Measurements from ENCODE around the gene CDKAL1. TPM values are rescaled to one million over a fixed set of nuclear protein-coding genes. Genes with fewer than 3 reads are reported as not detected.

The CDKAL1 gene
- total RNA-seq, 1 donor from 2014 or later: 11.3 TPM

GRCh38 chr6:21228411-21228810, 694.2 kb downstream of the CDKAL1 start:
- DNase-seq (ENCODE audit: extremely low spot score in 2 of 2): no peak
- H3K4me3 ChIP-seq: no peak overlapping the region
- H3K27me3 ChIP-seq: no peaks in the 10 kb centered on the region
- no peaks in the 10 kb centered on the region for H3K9me3 ChIP-seq
- H3K36me3 ChIP-seq: peaks cover 0 to 16% of the 10 kb centered on the region in 2 donors
- intact Hi-C loops (cut with DNase I): no loop called here
- no peaks in the 10 kb centered on the region for H3K4me1 ChIP-seq
- TF ChIP-seq POLR2A (IDR thresholded peaks at IDR 0.05) (no peak), POLR2AphosphoS5 (IDR thresholded peaks at IDR 0.05; ENCODE audit: insufficient read depth in 1 of 2, low read depth in 1 of 2) (no peak), CTCF (IDR thresholded peaks at IDR 0.05) (no peak)
- H3K27ac ChIP-seq: no peak overlapping the region

- Histone ChIP-seq H3K4me1 (no peaks in the 10 kb centered on the region), H3K27me3 (no peaks in the 10 kb centered on the region), H3K9me3 (no peaks in the 10 kb centered on the region), H3K27ac (no peak overlapping the region), H3K36me3 (peaks cover 0 to 18% of the 10 kb centered on the region in 2 donors), H3K4me3 (no peak overlapping the region)
- DNase-seq (ENCODE audit: extremely low spot score in 2 of 2): no peak
- TF ChIP-seq POLR2AphosphoS5 (IDR thresholded peaks at IDR 0.05; ENCODE audit: insufficient read depth in 1 of 2, low read depth in 1 of 2) (no peak), POLR2A (IDR thresholded peaks at IDR 0.05) (no peak), CTCF (IDR thresholded peaks at IDR 0.05) (no peak)
- intact Hi-C loops (cut with DNase I): no loop called here
These were observed 694.7 kb downstream of the CDKAL1 start for GRCh38 chr6:21228876-21229460.

GRCh38 chr6:21230536-21230935, 696.3 kb downstream of the CDKAL1 start:
- no peak for DNase-seq (ENCODE audit: extremely low spot score in 2 of 2)
- H3K27me3 ChIP-seq: no peaks in the 10 kb centered on the region
- no peaks in the 10 kb centered on the region for H3K9me3 ChIP-seq
- H3K27ac ChIP-seq: no peak overlapping the region
- H3K4me1 ChIP-seq: no peaks in the 10 kb centered on the region
- intact Hi-C loops (cut with DNase I): no loop called here
- peaks cover 0 to 18% of the 10 kb centered on the region in 2 donors for H3K36me3 ChIP-seq
- no peak overlapping the region for H3K4me3 ChIP-seq
- no peak for TF ChIP-seq POLR2A (IDR thresholded peaks at IDR 0.05)
- TF ChIP-seq CTCF (IDR thresholded peaks at IDR 0.05): no peak
- TF ChIP-seq POLR2AphosphoS5 (IDR thresholded peaks at IDR 0.05; ENCODE audit: insufficient read depth in 1 of 2, low read depth in 1 of 2): no peak

GRCh38 chr6:21235162-21235561, 700.9 kb downstream of the CDKAL1 start:
- no peaks in the 10 kb centered on the region for H3K9me3 ChIP-seq
- no peak for TF ChIP-seq CTCF (IDR thresholded peaks at IDR 0.05)
- peaks cover 0 to 16% of the 10 kb centered on the region in 2 donors for H3K36me3 ChIP-seq
- H3K27ac ChIP-seq: no peak overlapping the region
- DNase-seq (ENCODE audit: extremely low spot score in 2 of 2): no peak
- no peak overlapping the region for H3K4me3 ChIP-seq
- no peaks in the 10 kb centered on the region for H3K4me1 ChIP-seq
- no peaks in the 10 kb centered on the region for H3K27me3 ChIP-seq
- intact Hi-C loops (cut with DNase I): no loop called here

- no peaks in the 10 kb centered on the region for H3K27me3 ChIP-seq
- no peak overlapping the region for H3K4me3 ChIP-seq
- H3K4me1 ChIP-seq: no peaks in the 10 kb centered on the region
- DNase-seq (ENCODE audit: extremely low spot score in 2 of 2): no peak
- H3K9me3 ChIP-seq: no peaks in the 10 kb centered on the region
- intact Hi-C loops (cut with DNase I): no loop called here
- TF ChIP-seq POLR2A (IDR thresholded peaks at IDR 0.05): no peak
- no peak for TF ChIP-seq CTCF (IDR thresholded peaks at IDR 0.05)
- TF ChIP-seq POLR2AphosphoS5 (IDR thresholded peaks at IDR 0.05; ENCODE audit: insufficient read depth in 1 of 2, low read depth in 1 of 2): no peak
- peaks cover 0 to 3% of the 10 kb centered on the region in 2 donors for H3K36me3 ChIP-seq
- H3K27ac ChIP-seq: no peak overlapping the region
These were observed 704.0 kb downstream of the CDKAL1 start for GRCh38 chr6:21238208-21238607.

Data from vagina (tissue), 2 donors.